ENCODE results near the gene EXOC6B.

- TF ChIP-seq, protein P1, sequence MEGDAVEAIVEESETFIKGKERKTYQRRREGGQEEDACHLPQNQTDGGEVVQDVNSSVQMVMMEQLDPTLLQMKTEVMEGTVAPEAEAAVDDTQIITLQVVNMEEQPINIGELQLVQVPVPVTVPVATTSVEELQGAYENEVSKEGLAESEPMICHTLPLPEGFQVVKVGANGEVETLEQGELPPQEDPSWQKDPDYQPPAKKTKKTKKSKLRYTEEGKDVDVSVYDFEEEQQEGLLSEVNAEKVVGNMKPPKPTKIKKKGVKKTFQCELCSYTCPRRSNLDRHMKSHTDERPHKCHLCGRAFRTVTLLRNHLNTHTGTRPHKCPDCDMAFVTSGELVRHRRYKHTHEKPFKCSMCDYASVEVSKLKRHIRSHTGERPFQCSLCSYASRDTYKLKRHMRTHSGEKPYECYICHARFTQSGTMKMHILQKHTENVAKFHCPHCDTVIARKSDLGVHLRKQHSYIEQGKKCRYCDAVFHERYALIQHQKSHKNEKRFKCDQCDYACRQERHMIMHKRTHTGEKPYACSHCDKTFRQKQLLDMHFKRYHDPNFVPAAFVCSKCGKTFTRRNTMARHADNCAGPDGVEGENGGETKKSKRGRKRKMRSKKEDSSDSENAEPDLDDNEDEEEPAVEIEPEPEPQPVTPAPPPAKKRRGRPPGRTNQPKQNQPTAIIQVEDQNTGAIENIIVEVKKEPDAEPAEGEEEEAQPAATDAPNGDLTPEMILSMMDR (IDR thresholded peaks at IDR 0.05), result no peak
- TF ChIP-seq POLR2AphosphoS5 (IDR thresholded peaks at IDR 0.05), result peak in 1 of 3 donors; percentile 7
- TF ChIP-seq EP300 (IDR thresholded peaks at IDR 0.05), result no peak
Observed at GRCh38 chr2:72722492-72723070, 103.3 kb downstream of the EXOC6B start.

Measured in stomach (tissue), 4 donors.